ENCODE measurements around the gene HIPK4.
"Not testable (repeated sequence)": the region's sequence is repeated elsewhere in the genome, so short reads cannot be mapped to it uniquely, and the experiment has no call there.

The HIPK4 gene

GRCh38 chr19:40417643-40417981 lies 27.6 kb upstream of the HIPK4 start:
- no peak for DNase-seq (ENCODE audit: low spot score)

GRCh38 chr19:40416918-40417642 lies 27.1 kb upstream of the HIPK4 start:
- no peak for DNase-seq (ENCODE audit: low spot score)

- no peak for DNase-seq (ENCODE audit: low spot score)
Observed at GRCh38 chr19:40415768-40416167, 25.8 kb upstream of the HIPK4 start.

GRCh38 chr19:40414542-40415535 lies 24.9 kb upstream of the HIPK4 start:
- DNase-seq (ENCODE audit: low spot score) = no peak

GRCh38 chr19:40413291-40413845 lies 23.4 kb upstream of the HIPK4 start, which contains the start of gene PRX:
Gene PRX (minus strand): TSS chr19:40413378. CDS start chr19:40407932, 5,446 bp downstream.
- no peak for DNase-seq (ENCODE audit: low spot score)

- no peak for DNase-seq (ENCODE audit: low spot score)
Observed at GRCh38 chr19:40412866-40413265, 22.9 kb upstream of the HIPK4 start.

- DNase-seq (ENCODE audit: low spot score) = no peak
Observed at GRCh38 chr19:40411958-40412499, 22.0 kb upstream of the HIPK4 start.

GRCh38 chr19:40411125-40411842 lies 21.3 kb upstream of the HIPK4 start:
- DNase-seq (ENCODE audit: low spot score) = no peak

- DNase-seq (ENCODE audit: low spot score) = no peak
Observed at GRCh38 chr19:40410030-40410389, 20.0 kb upstream of the HIPK4 start.

- not testable (repeated sequence) for DNase-seq (ENCODE audit: low spot score)
Observed at GRCh38 chr19:40408598-40408925, 18.6 kb upstream of the HIPK4 start.

GRCh38 chr19:40407714-40408597 lies 18.0 kb upstream of the HIPK4 start:
- no peak for DNase-seq (ENCODE audit: low spot score)

- DNase-seq (ENCODE audit: low spot score) = no peak
Observed at GRCh38 chr19:40403262-40403984, 13.4 kb upstream of the HIPK4 start.

- no peak for DNase-seq (ENCODE audit: low spot score)
Observed at GRCh38 chr19:40400559-40400958, 10.6 kb upstream of the HIPK4 start.

GRCh38 chr19:40398417-40399131 lies 8.6 kb upstream of the HIPK4 start:
- no peak for DNase-seq (ENCODE audit: low spot score)

- no peak for DNase-seq (ENCODE audit: low spot score)
Observed at GRCh38 chr19:40397568-40397906, 7.6 kb upstream of the HIPK4 start.

- no peak for DNase-seq (ENCODE audit: low spot score)
Observed at GRCh38 chr19:40396886-40397567, 7.0 kb upstream of the HIPK4 start.

- DNase-seq (ENCODE audit: low spot score) = no peak
Observed at GRCh38 chr19:40395956-40396355, 6.0 kb upstream of the HIPK4 start.

GRCh38 chr19:40394816-40395210 lies 4.8 kb upstream of the HIPK4 start:
- no peak for DNase-seq (ENCODE audit: low spot score)

All from pons (tissue), 1 donor.